HepG2 (cell line): Measurements from ENCODE around the gene SUN1.
"Not testable (repeated sequence)": the region's sequence is repeated elsewhere in the genome, so short reads cannot be mapped to it uniquely, and the experiment has no call there.

Source experiments
- CREM ChIP-seq, 2 experiments: sonication (generic) in 1 of 2; formaldehyde crosslinking in 1 of 2; IDR thresholded peaks; 2 replicates each; pipeline versions ENCODE4 v1.4.0 to v1.6.1; 2016 to 2020; ENCODE audit warnings: antibody characterized with exemption in 1 of 2, mild to moderate bottlenecking in 1 of 2, missing genetic modification reagents in 1 of 2
- KLF13 ChIP-seq: sonication (generic); formaldehyde crosslinking; IDR thresholded peaks from 2 replicates; pipeline ENCODE4 v1.4.0; 2020; ENCODE audit warnings: mild to moderate bottlenecking, missing genetic modification reagents
- NR2F6 ChIP-seq, 2 experiments: IDR thresholded peaks; 2 replicates each; pipeline ENCODE4 v1.6.1; 2016; ENCODE audit warnings: antibody characterized with exemption in 1 of 2, mild to moderate bottlenecking in 1 of 2
- RNF219 ChIP-seq: sonication (generic); formaldehyde crosslinking; IDR thresholded peaks from 2 replicates; pipeline ENCODE4 v1.5.0; 2020; ENCODE audit warnings: mild to moderate bottlenecking, missing genetic modification reagents
- SRF ChIP-seq: IDR thresholded peaks from 2 replicates; pipeline ENCODE4 v1.6.1; 2011; ENCODE audit warnings: mild to moderate bottlenecking, low read depth, low read length, moderate library complexity
- TBX3 ChIP-seq: fragments of 450-650 bp; IDR thresholded peaks from 2 replicates; pipeline ENCODE4 v1.6.1; 2017; ENCODE audit warnings: antibody characterized with exemption, mild to moderate bottlenecking, inconsistent platforms, borderline replicate concordance

GRCh38 chr7:796434-797169, 35.7 kb upstream of the SUN1 start:
- not testable (repeated sequence) for TF ChIP-seq CREM (IDR thresholded peaks at IDR 0.05); CREM (CRISPR knock-in tag; IDR thresholded peaks at IDR 0.05); NR2F6 (IDR thresholded peaks at IDR 0.05); NR2F6 (CRISPR knock-in tag; IDR thresholded peaks at IDR 0.05); KLF13 (CRISPR knock-in tag); TBX3; RNF219 (CRISPR knock-in tag); SRF
